A204.1 (cell line): ENCODE data around the gene PPM1E.
"Not testable (repeated sequence)": the region's sequence is repeated elsewhere in the genome, so short reads cannot be mapped to it uniquely, and the experiment has no call there.

Experiments used
- FAIRE-seq: peaks from 2 replicates; lab custom pipeline; 2012; peaks lifted over from hg19 to GRCh38; lab: Jason Lieb, UNC

The PPM1E gene

DNA sequence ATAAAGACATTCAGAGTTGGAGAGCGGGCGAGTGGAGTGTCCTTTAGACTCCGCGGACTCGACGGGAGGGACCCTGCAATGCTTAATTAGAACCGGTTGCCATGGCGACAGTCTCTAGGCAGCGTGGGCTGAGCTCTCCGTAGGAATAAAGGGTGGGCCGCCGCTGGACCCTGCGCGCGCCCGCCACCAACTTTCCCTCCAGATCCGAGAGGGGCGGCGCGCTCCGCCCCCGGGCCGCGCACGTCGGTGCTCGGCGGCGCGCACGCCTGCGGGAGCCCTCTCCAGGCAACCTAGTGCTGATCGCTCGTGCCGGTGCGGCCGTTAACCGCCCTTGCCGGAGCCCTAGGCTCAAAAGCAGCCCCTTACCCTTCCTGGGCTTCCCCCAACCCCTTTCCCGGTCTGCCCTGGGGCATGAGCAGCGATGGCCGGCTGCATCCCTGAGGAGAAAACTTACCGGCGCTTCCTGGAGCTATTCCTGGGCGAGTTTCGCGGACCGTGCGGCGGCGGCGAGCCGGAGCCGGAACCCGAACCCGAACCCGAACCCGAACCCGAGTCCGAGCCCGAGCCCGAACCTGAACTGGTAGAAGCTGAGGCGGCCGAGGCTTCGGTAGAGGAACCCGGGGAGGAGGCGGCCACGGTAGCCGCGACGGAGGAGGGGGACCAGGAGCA lies at the start of gene PPM1E:
PPM1E (plus strand) TSS at position 278 of the 669 bp plus-strand sequence.
- no peak for FAIRE-seq

DNA sequence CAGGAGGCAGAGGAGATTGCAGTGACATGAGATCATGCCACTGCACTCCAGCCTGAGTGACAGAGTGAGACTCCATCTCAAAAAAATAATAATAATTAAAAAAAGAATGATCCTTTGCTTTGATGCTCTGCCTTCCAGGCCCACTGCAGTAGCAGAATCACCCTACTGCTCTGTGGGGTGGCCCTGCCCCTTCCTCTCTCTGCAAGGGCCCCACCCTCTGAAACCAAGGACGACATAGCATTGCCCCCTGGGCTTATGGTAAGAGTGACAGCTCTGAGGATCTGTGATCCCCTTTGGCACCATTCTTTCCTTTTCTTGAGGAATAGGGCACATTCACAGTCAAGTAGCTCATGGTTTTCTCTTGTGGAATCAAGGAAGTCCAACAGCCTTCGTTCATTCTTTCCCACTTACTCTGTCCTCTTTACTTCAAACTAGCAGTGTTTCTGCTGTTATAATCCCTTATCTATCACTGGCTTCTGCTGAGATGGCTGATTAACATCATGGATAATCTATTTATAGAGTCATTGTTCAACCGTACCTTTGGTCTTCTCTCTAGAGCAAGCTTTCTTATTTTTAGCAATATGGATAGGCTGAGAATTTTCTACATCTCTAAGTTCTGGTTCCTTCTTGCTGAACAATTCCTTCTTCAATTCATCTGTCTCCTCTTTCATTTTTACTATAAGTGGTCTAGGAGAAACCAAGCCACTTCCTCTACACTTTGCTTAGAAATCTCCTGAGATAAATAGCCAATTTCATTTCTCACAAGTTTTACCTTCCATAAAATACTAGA lies 49.1 kb upstream of the PPM1E start:
- no peak for FAIRE-seq

DNA sequence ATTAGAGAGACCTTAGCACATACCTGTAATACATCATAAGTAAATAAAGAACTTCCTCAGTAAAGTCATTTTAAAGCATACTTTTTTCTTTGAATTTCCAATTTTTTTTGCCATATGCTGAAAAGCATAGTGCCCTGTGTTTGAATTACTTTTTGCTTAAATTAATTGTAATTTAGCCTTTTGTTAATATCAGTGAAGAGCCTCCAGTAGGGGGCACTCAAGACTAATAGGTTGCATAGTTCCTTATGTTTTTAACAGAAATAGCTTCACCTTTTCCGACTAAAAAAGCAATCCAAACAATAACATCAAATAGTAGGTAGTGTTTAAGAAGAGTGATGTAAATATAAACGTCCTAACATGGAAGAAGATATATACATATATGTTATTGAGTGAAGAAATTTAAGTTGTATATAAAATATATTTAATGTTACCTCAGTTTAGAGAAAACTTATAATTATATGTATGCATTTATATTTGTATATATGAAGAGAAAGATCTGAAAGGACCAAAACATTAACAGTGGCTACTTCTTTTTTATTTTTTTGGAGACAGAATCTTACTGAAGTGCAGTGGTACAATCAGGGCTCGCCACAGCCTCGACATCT lies 44.6 kb upstream of the PPM1E start:
- FAIRE-seq: peak; percentile 95

DNA sequence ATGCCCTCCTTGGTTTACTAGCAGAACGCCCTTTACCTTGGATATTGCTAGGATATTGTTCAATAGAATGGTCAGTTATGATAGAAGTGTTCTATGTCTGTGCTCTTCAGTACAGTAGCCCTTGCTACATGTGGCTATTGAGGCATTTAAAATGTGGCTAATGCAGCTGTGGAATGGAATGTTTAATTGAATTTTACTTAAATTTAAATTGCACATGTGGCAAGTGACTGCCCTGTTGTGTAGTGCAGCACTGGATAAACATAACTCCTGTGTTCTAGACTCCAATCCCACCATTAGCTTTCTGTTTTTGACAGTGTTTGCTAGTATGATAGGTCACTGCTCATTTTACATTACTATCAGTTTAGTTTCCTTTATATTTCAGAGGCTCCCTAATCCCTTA lies 33.4 kb upstream of the PPM1E start:
- FAIRE-seq: no peak

DNA sequence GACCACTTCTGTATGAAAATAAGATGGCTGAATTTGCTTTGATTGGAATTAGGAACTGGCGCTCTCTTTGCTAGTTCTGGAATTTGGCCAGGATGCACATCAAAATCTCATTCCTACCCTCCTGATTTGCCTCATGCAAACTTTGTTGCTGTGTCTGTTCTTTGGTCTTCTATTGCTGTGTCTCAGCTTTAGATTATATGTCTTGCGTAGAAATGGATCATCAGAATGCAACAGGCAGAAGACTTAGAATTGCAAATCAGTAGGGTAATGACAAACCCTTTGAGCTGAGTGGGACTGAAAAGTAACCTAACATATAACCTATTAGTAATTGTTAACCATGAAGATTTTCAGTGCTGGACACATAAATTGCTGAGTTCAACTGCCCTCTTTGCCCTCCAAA lies 33.0 kb upstream of the PPM1E start:
- FAIRE-seq: no peak

DNA sequence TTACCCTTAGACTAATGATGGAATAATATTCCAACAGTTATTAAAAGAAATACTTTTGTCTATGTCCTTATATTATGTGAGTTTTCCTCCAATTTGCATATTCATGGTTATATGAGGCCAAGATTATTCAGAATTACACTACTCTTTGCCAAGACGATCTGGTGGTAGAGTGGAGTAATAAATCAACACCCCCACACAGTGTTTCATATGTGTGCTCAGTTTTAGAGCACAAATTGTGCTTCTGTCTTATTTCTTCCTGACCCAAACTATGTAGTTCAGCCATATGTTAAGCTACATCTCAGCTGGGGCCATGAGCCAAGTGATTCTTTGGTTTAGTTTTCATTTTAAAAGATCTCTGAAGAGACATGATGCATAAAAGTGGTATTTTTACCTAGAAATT lies 26.9 kb upstream of the PPM1E start:
- no peak for FAIRE-seq

DNA sequence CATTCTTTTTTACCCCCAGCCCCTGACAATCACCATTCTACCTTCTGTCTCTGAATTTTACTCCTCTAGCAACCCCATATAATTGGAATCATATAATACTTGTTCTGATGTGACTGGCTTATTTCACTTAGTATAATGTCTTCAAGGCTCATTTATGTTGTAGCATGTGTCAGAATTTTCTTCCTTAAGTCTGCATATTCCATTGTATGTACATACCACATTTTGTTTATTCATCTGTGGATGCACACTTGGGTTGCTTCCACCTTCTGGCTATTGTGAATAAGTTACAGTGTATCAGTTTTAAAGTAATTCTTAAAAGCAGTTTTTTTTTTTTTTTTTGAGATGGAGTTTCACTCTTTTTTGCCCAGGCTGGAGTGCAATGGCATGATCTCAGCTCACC lies 24.7 kb upstream of the PPM1E start:
- FAIRE-seq: no peak

DNA sequence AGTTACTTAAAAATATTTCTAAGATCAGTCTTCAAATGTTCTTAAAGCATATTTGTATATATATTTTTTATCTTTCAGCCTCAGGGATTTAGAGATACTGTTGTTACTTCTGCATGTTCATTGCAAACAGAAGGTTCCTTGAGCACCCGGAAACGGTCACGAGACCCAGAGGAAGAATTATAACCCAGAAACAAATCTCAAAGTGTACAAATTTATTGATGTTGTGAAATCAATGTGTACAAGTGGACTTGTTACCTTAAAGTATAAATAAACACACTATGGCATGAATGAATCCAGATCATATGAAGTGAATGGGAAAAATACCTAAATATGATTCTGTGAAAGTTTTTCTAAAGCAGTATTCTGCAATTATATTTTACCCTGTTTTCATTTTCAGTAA lies 21.6 kb upstream of the PPM1E start:
- no peak for FAIRE-seq

DNA sequence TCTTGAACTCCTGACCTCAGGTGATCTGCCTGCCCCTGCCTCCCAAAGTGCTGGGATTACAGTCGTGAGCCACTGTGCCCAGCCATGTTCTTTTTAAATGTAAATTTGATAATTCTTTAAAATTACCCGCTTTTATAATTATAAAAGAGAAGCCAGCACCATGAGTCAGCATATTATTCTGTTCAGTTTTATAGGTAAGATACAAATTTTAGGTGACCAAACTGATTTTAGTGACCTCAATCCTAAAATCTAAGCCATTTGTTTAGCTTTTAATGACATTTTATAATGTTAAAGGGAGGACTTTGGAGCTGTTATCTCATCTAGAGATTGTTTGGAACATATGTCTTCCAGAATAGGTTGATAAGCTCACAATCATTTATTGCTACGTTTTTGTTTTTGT lies 20.8 kb upstream of the PPM1E start:
- no peak for FAIRE-seq

DNA sequence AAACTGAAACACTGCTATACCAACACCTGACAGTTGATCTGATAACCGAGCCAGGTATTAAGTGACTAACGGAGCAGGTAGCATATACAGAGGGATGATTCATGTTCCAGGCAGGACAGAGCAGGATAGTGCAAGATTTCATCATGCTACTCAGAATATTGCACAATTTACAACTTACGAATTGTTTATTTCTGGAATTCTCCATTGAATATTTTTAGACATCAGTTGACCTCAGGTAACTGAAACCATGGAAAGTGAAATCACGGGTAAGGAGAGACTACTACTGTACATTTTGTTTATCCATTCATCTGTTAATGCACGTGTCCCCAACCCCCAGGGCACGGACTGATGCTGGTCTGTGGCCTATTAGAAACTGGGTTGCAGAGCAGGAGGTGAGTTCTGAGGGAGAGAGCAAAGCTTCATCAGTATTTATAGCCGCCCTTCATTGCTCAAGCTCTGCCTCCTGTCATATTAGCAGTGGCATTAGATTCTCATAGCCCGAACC lies 14.5 kb upstream of the PPM1E start:
- FAIRE-seq: no peak

DNA sequence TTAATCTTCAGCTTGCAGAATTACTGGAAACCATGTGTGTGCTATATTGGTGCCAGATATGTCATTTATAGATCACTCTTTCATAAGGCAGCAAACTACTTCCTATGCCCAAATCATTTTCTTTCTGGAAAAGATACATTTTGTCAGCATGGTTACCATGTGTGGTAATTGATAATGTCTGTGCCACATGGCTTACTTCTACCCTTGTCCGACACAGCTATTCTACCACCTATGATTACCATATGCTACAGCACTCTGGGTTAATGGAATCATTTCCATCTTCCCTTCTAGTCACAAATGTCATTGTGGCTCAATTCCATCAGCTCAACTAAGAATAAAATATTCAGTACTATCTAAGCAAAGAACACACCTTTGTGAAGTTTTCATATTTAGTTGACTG lies 8.0 kb upstream of the PPM1E start:
- no peak for FAIRE-seq

DNA sequence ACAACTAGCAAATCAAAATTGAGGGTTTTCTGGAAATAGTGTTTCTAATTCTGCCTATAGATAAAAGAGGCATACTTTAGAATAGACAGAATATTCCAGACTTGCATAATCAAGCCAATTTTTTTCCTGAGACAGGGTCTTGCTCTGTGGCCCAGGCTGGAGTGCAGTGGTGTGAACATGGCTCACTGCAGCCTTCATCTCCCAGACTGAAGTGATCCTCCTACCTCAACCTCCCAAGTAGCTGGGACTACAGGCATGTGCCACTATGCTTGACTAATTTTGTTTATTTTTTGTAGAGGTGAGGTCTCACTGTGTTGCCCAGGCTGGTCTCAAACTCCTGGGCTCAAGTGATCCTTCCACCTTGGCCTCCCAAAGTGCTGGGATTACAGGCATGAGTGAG lies 6.0 kb upstream of the PPM1E start:
- FAIRE-seq: not testable (repeated sequence)

DNA sequence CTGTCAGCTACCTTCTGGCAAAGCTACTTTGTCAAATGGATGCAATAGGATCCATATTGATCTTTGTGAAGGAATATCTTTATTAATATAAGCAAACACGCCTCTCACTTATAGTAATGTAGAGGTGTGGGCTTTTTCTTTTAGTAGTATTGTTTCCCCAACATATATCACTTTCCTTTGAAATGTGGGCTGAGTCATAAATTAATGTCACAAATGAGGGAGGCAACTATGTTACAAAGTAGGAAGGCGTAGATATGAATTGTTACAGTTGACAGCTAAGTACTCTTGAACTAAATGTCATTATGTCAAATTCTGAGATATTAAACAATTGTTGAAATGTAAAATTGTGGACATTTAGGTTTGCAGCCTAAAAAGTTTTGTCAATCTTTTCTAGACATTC lies 2.6 kb upstream of the PPM1E start:
- no peak for FAIRE-seq

DNA sequence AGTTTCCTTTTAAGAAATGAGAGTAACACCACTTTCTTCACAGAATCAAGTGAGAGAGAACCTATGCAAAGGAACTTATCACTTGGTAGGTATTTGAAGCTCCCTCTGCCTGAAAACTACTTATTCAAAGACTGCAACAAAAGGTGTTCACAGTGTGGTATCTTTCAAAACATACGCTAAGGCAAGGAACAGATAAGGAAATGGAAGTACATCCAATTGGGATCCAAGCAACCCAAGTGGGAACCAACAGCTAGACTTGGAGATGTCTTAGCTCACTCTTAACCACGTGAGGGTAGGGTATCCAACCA lies 431 bp upstream of the PPM1E start:
- no peak for FAIRE-seq

DNA sequence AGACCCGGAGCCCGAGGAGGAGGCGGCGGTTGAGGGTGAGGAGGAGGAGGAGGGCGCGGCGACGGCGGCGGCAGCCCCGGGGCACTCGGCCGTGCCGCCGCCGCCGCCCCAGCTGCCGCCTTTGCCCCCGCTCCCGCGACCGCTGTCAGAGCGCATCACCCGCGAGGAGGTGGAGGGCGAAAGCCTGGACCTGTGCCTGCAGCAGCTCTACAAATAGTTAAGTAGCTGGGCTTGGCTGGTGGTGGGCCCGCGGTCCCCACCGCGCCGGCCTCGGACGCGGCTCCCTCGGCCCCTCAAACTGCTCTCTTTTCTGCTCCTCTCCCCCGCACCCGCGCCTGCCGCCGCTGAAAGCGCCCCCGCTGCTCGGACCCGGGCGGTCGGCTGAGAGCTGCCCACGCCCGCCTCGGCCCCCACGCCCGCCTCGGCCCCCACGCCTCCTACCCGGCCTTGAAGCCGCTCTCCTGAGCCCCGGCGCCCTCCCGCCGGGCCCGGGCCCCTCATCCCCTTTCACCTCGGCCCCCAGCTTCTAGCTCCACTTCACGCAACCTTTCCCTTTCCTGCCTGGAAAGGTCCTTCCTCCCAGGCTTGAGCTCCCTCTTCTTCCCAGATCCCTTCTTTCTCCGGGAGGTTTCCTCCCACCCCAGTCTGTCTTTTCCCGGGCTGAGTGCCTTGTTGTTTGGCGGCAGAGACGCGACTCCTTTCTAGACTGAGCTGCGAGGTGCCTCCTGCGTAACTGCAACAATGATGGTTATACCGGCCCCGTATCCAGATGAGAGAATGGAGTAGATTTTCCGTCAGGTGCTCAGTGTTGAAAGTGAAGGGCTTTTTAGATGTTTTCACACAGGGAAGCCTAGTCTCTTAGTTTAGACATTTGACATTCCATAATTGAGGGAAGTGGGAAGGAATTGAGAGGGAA lies 850 bp downstream of the PPM1E start:
- FAIRE-seq: no peak

DNA sequence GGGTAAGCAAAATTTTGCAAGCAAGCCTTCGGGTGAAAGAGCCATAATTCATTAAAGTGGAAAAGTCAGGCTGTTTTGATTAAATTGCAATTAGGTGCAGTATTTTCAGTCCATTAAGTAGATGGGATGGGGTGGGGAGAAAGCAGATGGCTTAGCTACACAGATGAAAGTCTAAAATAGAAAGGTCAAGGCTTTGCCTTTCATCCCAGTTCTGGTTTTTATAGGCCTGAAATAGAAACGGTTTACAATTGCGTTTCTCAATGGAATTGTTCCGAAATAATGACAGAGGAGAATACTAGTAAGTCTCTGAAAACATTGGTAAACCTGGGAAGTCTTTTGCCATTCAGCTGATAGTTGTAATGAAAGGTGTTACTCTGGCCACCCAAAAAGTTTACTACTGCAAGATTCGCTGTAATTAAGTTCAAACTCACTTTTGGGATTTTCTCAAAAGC lies 1.5 kb downstream of the PPM1E start:
- no peak for FAIRE-seq

DNA sequence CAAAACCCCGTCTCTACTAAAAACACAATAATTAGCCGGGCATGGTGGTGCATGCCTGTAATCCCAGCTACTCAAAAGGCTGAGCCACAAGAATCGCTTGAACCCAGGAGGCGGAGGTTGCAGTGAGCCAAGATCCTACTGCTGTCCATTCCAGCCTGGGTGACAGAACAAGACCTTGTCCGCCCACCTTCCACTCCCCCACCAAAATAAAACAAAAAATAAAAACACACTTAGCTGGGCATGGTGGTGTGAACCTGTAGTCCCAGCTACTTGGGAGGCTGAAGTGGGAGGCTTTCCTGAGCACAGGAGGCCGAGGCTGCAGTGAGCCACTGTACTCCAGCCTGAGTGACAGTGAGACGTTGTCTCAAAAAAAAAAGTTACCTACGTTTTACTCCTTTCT lies 3.2 kb downstream of the PPM1E start:
- FAIRE-seq: no peak

DNA sequence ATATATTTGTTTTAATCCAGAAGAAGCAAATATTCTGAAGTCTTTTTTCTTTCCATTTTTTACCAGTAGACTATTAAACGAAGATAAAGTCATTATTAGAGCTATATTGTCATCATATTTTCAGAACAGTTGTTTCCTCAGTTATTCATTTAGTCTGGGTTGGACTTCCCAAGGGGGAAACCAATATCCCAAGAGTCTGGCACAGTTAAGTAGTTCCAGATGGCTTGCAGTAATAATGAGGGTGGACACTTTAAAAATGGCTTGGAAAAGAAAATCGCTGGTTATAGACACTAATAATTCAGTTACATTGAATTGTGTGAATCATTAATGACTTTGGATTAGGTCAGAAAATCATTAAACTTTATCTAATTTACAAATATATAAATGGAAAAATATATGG lies 3.9 kb downstream of the PPM1E start:
- no peak for FAIRE-seq

DNA sequence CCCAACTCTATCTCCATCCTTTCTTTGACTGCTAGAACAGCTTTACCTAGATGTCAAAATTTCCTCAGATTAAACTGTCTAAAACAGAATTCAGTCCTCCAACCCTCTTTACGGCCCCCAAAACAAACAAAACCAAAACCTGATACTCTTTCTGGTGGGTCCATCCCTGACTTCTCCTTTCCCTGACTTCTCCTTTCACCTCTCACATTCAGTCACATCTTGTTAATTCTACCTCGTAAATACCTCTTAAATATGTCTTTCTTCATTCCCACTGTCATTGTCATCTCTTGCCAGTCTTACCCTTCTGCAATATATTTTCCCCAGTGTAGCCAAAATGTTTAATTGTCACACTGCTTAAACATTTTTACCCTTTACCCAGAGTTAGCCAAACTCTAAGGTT lies 4.6 kb downstream of the PPM1E start:
- FAIRE-seq: no peak

DNA sequence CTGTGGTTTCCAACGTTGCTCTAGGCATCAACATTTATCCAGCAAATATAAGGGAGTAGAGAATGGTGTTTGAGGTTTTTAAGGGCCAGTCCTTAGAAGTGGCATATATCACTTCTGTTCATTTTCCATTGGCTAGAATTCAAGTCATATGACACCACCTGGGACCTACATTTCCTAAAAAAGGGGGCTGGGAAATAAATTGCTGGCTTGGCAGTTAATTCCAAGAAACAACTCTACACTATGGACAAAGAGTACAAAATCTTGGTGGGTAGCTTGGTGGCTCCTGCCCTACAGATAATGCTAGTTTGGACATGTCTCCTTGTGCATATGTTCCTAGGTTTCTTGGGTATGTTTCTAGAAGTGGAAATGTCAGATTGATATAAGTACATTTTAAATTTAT lies 7.6 kb downstream of the PPM1E start:
- FAIRE-seq: no peak

DNA sequence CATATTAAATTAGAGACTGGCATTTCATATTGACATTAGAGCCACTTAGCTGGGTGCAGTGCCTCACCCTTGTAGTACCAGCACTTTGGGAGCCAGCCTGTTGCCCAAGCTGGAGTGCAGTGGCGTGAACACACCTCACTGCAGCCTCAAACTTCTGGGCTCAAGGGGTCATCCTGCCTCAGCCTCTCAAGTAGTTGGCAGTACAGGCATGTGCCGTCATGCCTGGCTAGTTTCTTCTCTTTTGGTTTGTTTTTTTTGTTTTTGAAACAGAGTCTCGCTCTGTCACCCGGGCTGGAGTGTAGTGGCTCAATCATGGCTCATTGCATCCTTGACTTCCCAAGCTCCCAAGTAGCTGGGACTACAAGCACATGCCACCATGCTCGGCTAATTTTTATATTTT lies 8.7 kb downstream of the PPM1E start:
- FAIRE-seq: no peak

DNA sequence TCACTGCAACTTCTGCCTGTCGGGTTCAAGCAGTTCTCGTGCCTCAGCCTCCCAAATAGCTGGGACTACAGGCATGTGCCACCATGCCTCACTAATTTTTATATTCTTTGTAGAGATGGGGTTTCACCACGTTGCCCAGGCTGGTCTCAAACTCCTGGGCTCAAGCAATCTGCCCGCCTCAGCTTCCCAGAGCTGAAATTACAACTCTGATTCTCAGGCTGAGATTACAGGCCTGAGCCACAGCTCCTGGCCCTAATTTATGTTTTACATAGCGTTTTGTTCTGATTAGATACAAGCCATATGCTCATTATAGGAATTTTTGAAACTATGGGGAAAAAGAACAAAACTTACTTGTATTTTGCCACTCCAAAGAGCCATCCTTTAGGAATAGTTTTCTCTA lies 22.8 kb downstream of the PPM1E start:
- FAIRE-seq: not testable (repeated sequence)

DNA sequence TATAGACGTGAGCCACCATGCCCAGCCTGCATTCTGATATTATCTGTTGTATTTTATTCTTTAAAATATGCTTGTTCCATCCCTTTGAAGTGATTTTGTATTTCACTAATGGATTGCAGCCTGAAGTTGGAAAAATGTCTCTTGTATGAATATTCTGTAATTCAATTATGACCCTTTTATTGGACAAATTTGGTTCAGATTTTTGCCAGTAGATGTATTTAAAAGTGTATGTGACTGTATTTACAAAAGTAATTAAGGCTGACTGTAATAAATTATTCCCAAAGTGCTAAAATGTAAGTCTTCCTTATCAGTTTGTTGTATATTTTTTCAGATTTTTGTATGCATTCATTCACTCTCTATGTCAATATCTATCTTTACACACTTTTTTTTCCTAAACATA lies 23.8 kb downstream of the PPM1E start:
- no peak for FAIRE-seq
